Measurements from ENCODE around the gene THAP4. TPM values are rescaled to one million over a fixed set of nuclear protein-coding genes. Genes with fewer than 3 reads are reported as not detected.

The THAP4 gene
- total and polyA plus RNA-seq, 2 experiments from 2014 or later: 62.9 to 80.4 TPM

DNA sequence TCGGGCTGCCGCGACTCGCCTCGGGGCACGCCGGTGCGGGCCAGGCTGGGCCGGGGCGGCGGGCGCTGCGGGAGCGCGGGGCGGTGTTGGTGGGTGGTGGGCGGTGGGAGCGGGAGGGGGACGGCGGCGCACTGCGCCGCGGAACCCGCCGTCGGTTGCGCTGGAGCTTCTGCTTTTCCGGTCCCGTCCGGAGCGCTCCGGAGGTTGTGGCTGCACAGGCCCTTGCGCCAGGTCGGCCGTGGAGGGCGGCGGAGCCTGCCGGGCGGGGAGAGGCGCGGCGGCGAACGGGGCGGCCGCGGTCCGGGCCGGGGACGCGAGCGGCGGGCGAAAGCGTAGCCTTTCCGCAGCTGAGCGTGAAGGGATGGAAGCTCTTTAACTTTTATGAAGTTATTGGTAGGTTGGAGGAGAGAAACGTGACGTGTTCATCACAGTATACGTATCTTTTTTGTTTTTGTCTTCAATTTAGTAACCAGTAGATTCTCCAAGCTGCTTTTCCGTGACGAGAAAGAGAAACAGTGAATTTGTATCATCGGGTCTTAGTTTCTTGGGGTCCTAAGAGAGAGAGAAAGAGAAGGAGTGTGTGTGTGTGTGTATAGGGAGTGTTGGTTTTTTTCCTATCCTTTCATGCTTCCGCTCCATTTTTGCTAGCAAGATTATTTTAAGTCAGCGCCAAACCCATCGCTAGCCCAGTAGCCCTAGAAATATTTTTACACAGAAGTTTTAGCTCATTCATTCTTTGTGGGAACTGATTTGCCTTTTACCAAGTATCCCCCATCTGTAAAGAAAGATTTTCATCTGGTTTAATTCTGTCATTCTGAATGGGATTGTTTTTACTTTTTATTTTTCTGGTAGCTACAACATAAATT lies 1.1 kb upstream of the THAP4 start:
- TF ChIP-seq CREB1 (CRISPR knock-in tag; IDR thresholded peaks at IDR 0.05; ENCODE audit: low read depth): no peak
- TF ChIP-seq, protein P1, sequence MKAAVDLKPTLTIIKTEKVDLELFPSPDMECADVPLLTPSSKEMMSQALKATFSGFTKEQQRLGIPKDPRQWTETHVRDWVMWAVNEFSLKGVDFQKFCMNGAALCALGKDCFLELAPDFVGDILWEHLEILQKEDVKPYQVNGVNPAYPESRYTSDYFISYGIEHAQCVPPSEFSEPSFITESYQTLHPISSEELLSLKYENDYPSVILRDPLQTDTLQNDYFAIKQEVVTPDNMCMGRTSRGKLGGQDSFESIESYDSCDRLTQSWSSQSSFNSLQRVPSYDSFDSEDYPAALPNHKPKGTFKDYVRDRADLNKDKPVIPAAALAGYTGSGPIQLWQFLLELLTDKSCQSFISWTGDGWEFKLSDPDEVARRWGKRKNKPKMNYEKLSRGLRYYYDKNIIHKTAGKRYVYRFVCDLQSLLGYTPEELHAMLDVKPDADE (IDR thresholded peaks at IDR 0.05): no peak
- no peak for TF ChIP-seq POLR2AphosphoS5 (IDR thresholded peaks at IDR 0.05; ENCODE audit: low read depth)
- no peak for TF ChIP-seq STAT1 (IDR thresholded peaks at IDR 0.05; ENCODE audit: unreplicated experiment)
- TF ChIP-seq JUNB (IDR thresholded peaks at IDR 0.05; ENCODE audit: unreplicated experiment): no peak
- no peak for TF ChIP-seq EZH2phosphoT487 (IDR thresholded peaks at IDR 0.05; ENCODE audit: unreplicated experiment)
- TF ChIP-seq, protein P2, sequence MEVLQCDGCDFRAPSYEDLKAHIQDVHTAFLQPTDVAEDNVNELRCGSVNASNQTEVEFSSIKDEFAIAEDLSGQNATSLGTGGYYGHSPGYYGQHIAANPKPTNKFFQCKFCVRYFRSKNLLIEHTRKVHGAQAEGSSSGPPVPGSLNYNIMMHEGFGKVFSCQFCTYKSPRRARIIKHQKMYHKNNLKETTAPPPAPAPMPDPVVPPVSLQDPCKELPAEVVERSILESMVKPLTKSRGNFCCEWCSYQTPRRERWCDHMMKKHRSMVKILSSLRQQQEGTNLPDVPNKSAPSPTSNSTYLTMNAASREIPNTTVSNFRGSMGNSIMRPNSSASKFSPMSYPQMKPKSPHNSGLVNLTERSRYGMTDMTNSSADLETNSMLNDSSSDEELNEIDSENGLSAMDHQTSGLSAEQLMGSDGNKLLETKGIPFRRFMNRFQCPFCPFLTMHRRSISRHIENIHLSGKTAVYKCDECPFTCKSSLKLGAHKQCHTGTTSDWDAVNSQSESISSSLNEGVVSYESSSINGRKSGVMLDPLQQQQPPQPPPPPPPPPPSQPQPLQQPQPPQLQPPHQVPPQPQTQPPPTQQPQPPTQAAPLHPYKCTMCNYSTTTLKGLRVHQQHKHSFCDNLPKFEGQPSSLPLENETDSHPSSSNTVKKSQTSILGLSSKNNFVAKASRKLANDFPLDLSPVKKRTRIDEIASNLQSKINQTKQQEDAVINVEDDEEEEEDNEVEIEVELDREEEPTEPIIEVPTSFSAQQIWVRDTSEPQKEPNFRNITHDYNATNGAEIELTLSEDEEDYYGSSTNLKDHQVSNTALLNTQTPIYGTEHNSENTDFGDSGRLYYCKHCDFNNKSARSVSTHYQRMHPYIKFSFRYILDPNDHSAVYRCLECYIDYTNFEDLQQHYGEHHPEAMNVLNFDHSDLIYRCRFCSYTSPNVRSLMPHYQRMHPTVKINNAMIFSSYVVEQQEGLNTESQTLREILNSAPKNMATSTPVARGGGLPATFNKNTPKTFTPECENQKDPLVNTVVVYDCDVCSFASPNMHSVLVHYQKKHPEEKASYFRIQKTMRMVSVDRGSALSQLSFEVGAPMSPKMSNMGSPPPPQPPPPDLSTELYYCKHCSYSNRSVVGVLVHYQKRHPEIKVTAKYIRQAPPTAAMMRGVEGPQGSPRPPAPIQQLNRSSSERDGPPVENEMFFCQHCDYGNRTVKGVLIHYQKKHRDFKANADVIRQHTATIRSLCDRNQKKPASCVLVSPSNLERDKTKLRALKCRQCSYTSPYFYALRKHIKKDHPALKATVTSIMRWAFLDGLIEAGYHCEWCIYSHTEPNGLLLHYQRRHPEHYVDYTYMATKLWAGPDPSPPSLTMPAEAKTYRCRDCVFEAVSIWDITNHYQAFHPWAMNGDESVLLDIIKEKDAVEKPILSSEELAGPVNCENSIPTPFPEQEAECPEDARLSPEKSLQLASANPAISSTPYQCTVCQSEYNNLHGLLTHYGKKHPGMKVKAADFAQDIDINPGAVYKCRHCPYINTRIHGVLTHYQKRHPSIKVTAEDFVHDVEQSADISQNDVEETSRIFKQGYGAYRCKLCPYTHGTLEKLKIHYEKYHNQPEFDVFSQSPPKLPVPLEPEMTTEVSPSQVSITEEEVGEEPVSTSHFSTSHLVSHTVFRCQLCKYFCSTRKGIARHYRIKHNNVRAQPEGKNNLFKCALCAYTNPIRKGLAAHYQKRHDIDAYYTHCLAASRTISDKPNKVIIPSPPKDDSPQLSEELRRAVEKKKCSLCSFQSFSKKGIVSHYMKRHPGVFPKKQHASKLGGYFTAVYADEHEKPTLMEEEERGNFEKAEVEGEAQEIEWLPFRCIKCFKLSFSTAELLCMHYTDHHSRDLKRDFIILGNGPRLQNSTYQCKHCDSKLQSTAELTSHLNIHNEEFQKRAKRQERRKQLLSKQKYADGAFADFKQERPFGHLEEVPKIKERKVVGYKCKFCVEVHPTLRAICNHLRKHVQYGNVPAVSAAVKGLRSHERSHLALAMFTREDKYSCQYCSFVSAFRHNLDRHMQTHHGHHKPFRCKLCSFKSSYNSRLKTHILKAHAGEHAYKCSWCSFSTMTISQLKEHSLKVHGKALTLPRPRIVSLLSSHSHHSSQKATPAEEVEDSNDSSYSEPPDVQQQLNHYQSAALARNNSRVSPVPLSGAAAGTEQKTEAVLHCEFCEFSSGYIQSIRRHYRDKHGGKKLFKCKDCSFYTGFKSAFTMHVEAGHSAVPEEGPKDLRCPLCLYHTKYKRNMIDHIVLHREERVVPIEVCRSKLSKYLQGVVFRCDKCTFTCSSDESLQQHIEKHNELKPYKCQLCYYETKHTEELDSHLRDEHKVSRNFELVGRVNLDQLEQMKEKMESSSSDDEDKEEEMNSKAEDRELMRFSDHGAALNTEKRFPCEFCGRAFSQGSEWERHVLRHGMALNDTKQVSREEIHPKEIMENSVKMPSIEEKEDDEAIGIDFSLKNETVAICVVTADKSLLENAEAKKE (CRISPR knock-in tag; IDR thresholded peaks at IDR 0.05): no peak
- TF ChIP-seq NANOG (IDR thresholded peaks at IDR 0.05; ENCODE audit: borderline replicate concordance): no peak
- no peak for TF ChIP-seq EZH2 (IDR thresholded peaks at IDR 0.05; ENCODE audit: low read depth, unreplicated experiment)
- TF ChIP-seq, protein P3, sequence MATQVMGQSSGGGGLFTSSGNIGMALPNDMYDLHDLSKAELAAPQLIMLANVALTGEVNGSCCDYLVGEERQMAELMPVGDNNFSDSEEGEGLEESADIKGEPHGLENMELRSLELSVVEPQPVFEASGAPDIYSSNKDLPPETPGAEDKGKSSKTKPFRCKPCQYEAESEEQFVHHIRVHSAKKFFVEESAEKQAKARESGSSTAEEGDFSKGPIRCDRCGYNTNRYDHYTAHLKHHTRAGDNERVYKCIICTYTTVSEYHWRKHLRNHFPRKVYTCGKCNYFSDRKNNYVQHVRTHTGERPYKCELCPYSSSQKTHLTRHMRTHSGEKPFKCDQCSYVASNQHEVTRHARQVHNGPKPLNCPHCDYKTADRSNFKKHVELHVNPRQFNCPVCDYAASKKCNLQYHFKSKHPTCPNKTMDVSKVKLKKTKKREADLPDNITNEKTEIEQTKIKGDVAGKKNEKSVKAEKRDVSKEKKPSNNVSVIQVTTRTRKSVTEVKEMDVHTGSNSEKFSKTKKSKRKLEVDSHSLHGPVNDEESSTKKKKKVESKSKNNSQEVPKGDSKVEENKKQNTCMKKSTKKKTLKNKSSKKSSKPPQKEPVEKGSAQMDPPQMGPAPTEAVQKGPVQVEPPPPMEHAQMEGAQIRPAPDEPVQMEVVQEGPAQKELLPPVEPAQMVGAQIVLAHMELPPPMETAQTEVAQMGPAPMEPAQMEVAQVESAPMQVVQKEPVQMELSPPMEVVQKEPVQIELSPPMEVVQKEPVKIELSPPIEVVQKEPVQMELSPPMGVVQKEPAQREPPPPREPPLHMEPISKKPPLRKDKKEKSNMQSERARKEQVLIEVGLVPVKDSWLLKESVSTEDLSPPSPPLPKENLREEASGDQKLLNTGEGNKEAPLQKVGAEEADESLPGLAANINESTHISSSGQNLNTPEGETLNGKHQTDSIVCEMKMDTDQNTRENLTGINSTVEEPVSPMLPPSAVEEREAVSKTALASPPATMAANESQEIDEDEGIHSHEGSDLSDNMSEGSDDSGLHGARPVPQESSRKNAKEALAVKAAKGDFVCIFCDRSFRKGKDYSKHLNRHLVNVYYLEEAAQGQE (IDR thresholded peaks at IDR 0.05; ENCODE audit: unreplicated experiment): no peak
- TF ChIP-seq, protein P4, sequence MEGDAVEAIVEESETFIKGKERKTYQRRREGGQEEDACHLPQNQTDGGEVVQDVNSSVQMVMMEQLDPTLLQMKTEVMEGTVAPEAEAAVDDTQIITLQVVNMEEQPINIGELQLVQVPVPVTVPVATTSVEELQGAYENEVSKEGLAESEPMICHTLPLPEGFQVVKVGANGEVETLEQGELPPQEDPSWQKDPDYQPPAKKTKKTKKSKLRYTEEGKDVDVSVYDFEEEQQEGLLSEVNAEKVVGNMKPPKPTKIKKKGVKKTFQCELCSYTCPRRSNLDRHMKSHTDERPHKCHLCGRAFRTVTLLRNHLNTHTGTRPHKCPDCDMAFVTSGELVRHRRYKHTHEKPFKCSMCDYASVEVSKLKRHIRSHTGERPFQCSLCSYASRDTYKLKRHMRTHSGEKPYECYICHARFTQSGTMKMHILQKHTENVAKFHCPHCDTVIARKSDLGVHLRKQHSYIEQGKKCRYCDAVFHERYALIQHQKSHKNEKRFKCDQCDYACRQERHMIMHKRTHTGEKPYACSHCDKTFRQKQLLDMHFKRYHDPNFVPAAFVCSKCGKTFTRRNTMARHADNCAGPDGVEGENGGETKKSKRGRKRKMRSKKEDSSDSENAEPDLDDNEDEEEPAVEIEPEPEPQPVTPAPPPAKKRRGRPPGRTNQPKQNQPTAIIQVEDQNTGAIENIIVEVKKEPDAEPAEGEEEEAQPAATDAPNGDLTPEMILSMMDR (conservative IDR thresholded peaks at IDR 0.05; ENCODE audit: low read depth in 2 of 2): no peak
- no peak for TF ChIP-seq ZNF331 (CRISPR knock-in tag; IDR thresholded peaks at IDR 0.05; ENCODE audit: low read depth)
- no peak for TF ChIP-seq ZNF114 (CRISPR knock-in tag; IDR thresholded peaks at IDR 0.05)
- peak overlapping the region; percentile 72; the same call in 1 of the 2 replicates for H3K27ac Mint-ChIP-seq
- peaks cover 46% of the 10 kb centered on the region for H4K20me1 ChIP-seq (replicated peaks; ENCODE audit: insufficient read depth)
- no peaks in the 10 kb centered on the region for H3K27me3 ChIP-seq (ENCODE audit: insufficient read depth)
- H3F3A ChIP-seq (replicated peaks; ENCODE audit: low read depth): peaks cover 21% of the 10 kb centered on the region
- H3K4me3 Mint-ChIP-seq: peak overlapping the region; percentile 97
- H3K36me3 ChIP-seq (ENCODE audit: insufficient read depth): peaks cover 14% of the 10 kb centered on the region
- H3K9me2 ChIP-seq (ENCODE audit: insufficient read depth): no peaks in the 10 kb centered on the region
- peaks cover 83% of the 10 kb centered on the region for H3K79me2 ChIP-seq (replicated peaks; ENCODE audit: insufficient read depth)
- ATAC-seq (peak; percentile 44; the same call in 2 of the 3 replicates), DNase-seq (ENCODE audit: low spot score) (peak; percentile 50)
- peaks cover 22% of the 10 kb centered on the region for H3K9me3 Mint-ChIP-seq
- H2AFZ ChIP-seq: no peak overlapping the region
- peaks cover 25% of the 10 kb centered on the region for H3K4me1 ChIP-seq (ENCODE audit: insufficient read depth)
- H3K4me2 ChIP-seq: peak overlapping the region; percentile 97
- H3K36me3 Mint-ChIP-seq (ENCODE audit: low read depth): peaks cover 49% of the 10 kb centered on the region
- peaks cover 16% of the 10 kb centered on the region for H3K27me3 Mint-ChIP-seq (ENCODE audit: insufficient read depth, low read depth, poor library complexity)
- H3K27ac ChIP-seq (ENCODE audit: low read depth): peak overlapping the region; percentile 94; the same call in 1 of the 2 replicates
- peak overlapping the region; percentile 98 for H3K4me3 ChIP-seq
- peaks cover 36% of the 10 kb centered on the region for H3K4me1 Mint-ChIP-seq
